ENCODE measurements around the gene MACF1.

DNA sequence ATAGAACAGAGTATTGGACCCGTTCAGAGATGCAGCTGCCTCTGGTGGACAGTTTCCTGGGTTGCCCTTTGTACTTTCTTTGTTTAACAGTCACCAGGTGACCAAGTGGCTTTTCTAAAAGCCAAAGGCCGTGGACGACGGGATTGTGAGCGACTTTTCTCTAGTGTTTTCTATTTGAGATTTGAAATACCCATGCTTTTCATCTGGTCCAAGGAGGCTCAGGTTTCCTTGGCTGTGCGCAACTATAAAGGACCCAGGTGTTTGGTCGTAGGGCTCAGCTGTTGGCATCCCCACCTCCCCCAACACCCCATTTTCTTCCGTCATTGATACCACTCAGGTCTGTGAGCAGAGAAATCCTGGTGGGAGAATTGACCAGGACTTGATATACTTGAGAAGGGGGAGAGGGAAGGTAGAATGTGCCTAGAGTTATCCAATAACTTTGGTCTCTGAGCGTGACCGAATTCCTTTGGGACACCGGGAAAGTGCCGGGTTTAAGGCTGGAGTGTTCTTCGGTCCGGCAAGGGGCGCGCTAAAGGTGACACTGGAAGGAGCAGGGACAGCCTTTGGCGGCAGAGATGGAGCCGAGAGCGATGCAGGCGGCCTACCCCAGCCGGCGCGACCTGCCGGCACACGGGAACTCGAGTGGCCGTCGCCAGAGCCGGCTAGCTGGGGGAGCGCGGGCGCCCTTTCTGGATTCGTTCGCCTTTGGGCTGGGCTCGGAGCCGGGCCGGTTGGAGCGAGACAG, 203.6 kb downstream of the MACF1 start:
- TF ChIP-seq, protein P1, sequence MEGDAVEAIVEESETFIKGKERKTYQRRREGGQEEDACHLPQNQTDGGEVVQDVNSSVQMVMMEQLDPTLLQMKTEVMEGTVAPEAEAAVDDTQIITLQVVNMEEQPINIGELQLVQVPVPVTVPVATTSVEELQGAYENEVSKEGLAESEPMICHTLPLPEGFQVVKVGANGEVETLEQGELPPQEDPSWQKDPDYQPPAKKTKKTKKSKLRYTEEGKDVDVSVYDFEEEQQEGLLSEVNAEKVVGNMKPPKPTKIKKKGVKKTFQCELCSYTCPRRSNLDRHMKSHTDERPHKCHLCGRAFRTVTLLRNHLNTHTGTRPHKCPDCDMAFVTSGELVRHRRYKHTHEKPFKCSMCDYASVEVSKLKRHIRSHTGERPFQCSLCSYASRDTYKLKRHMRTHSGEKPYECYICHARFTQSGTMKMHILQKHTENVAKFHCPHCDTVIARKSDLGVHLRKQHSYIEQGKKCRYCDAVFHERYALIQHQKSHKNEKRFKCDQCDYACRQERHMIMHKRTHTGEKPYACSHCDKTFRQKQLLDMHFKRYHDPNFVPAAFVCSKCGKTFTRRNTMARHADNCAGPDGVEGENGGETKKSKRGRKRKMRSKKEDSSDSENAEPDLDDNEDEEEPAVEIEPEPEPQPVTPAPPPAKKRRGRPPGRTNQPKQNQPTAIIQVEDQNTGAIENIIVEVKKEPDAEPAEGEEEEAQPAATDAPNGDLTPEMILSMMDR (conservative IDR thresholded peaks at IDR 0.05; ENCODE audit: low read depth, low read length) = no peak
- no peak for TF ChIP-seq EZH2phosphoT487 (IDR thresholded peaks at IDR 0.05; ENCODE audit: borderline replicate concordance, low read length)
- TF ChIP-seq EZH2 (IDR thresholded peaks at IDR 0.05; ENCODE audit: low read length, unreplicated experiment) = no peak

All from PC-3 (cell line).